ENCODE results near the gene TMEM14A.

DNA sequence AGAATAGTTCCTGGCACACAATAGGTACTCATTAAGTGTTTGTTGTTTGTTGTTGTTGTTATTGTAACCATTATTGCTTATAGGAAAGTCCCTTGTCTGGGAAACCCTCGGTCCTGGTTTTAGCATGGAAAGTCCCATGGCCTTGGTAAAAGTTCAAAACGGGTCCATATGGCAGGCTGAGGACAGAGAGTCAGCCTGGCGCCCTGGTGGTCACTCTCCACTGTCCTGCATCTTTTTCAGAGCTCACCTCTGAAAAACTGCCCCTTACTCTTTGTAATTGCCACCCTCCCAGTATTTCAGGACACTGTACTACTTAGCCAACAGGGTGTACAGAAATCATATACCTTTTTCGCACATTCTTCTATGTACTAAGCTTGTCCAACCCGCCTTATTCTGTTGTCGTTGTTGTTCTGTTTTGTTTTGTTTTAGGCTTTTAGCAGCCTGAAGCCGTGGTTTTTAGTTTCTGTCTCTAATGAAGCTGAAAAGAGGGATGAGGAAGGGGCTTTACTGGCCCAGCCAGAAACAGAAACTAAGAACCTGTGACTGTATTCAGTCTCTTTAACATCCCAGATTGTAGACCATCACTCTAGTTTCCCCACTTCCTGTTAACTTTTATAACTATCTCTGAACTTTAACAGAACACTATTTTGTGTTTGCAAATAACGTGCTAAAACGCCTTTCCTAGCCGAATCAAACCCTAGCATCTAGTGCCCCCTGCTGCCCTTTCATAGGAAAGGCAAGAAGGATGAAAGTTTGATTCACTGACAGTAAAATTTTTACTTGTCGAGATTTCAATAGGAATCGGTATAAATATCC is 7.6 kb upstream of the TMEM14A start:
- TF ChIP-seq, protein P1, sequence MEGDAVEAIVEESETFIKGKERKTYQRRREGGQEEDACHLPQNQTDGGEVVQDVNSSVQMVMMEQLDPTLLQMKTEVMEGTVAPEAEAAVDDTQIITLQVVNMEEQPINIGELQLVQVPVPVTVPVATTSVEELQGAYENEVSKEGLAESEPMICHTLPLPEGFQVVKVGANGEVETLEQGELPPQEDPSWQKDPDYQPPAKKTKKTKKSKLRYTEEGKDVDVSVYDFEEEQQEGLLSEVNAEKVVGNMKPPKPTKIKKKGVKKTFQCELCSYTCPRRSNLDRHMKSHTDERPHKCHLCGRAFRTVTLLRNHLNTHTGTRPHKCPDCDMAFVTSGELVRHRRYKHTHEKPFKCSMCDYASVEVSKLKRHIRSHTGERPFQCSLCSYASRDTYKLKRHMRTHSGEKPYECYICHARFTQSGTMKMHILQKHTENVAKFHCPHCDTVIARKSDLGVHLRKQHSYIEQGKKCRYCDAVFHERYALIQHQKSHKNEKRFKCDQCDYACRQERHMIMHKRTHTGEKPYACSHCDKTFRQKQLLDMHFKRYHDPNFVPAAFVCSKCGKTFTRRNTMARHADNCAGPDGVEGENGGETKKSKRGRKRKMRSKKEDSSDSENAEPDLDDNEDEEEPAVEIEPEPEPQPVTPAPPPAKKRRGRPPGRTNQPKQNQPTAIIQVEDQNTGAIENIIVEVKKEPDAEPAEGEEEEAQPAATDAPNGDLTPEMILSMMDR (IDR thresholded peaks at IDR 0.05) = peak in 1 of 3 donors; percentile 72
- TF ChIP-seq POLR2A (IDR thresholded peaks at IDR 0.05) = no peak
